ENCODE measurements around the gene XAB2. TPM values are rescaled to one million over a fixed set of nuclear protein-coding genes. Genes with fewer than 3 reads are reported as not detected.

The XAB2 gene
- total and polyA plus RNA-seq, 2 experiments from 2014 or later, result 12.2 to 33.0 TPM

DNA sequence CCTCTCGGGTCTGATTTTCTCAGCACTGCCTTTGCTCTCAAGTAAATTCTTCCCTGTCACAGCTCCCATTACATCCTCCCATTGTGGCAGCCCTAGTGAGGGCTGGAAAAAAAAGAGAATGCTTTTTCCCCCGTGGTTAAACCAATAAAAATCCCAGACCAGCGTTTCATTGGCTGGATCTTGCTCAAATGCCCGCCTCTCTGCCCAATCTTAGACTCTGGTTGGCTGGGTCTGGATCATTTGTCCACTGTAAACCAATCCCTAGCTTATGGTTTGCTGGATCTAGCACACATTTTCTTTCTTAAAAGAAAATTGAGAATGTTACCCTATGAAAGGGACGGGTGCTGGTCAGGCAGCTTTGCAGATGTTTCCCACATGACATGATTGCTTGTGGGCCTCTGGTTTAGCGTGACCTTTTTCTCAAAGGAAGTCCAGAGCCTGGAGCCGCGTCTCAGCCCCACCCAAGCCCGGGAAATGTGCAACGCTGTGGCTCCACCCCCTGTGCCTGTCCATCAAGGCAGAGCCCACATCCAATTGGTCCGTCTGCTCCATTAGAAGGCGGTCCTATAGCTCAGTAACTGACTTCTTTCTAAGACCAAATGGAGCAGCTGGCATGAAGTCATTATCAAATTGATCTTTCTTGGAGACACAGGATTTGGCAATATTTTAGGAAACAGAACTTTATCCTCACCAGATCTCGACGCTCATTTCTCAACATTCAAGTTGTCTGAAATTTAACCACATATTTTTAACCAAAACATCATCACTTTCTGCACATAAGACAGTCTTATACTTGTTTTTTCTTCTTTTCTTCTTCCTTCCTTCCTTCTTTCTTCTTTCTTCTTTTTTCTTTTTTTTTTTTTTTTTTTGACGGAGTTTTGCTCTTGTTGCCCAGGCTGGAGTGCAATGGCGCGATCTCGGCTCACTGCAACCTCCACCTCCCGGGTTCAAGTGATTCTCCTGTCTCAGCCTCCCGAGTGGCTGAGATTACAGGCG is 45.0 kb upstream of the XAB2 start:
- Histone ChIP-seq H4K20me1 (ENCODE audit: insufficient read depth) (no peaks in the 10 kb centered on the region), H3K4me2 (ENCODE audit: unreplicated experiment) (peak overlapping the region; percentile 5), H3K27me3 (replicated peaks; ENCODE audit: insufficient read depth) (peaks cover 18% of the 10 kb centered on the region), H2AFZ (peak overlapping the region; percentile 46), H3K9ac (no peak overlapping the region), H3F3A (ENCODE audit: insufficient read depth) (no peaks in the 10 kb centered on the region), H3K27ac (no peak overlapping the region), H3K9me2 (ENCODE audit: insufficient read depth) (no peaks in the 10 kb centered on the region), H3K4me1 (ENCODE audit: insufficient read depth) (no peaks in the 10 kb centered on the region), H3K79me2 (ENCODE audit: insufficient read depth) (no peaks in the 10 kb centered on the region), H3K36me3 (ENCODE audit: low read depth) (no peaks in the 10 kb centered on the region), H3K9me3 (ENCODE audit: low read depth) (no peaks in the 10 kb centered on the region), H3K4me3 (no peak overlapping the region)
- in situ Hi-C loops (cut with MboI), result loop anchor here (10.0 kb wide), 1 partner anchor 110 kb away; no protein-coding TSS in a partner anchor
- peak; percentile 74 for DNase-seq
- TF ChIP-seq EZH2 (IDR thresholded peaks at IDR 0.05; ENCODE audit: insufficient read depth, poor library complexity, severe bottlenecking) (no peak), EZH2phosphoT487 (IDR thresholded peaks at IDR 0.05; ENCODE audit: insufficient read depth, low read depth) (no peak)
- 38 to 41% methylated on average over 20 to 21 of the region's 21 CpGs for WGBS, 2 experiments (ENCODE audit: low coverage in 1 of 2, low lambda C conversion rate in 2 of 2, missing lambda C conversion rate in 2 of 2)

- WGBS, 2 experiments (ENCODE audit: low coverage in 1 of 2, low lambda C conversion rate in 2 of 2, missing lambda C conversion rate in 2 of 2), result 26 to 36% methylated on average over 9 of the region's 9 CpGs
- in situ Hi-C loops (cut with MboI), result loop anchor here (10.0 kb wide), 1 partner anchor 108 kb away; no protein-coding TSS in a partner anchor
Observed at GRCh38 chr19:7672522-7672921, 43.2 kb upstream of the XAB2 start.

DNA sequence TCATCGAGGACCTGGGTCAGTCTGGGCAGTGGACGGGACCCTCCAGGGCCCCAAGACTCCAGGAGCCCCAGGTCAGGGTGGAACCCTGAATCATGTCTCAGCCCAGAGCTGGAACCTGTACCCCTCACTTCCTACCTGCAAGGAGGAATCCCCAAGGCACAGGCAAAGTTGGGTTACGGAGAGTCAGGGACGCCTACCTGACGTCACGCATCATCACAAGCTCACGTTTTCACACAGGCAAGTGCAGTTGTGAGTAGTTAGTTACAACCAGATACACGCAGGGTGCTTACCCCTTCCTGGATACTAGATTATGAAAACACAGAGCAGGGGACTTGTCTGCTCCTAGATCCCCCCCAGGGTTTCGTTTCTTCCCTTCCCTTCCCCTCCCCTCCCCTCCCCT is 41.4 kb upstream of the XAB2 start:
- WGBS, 2 experiments (ENCODE audit: low coverage in 1 of 2, low lambda C conversion rate in 2 of 2, missing lambda C conversion rate in 2 of 2), result 41 to 42% methylated on average over 8 to 9 of the region's 9 CpGs

More at GRCh38 chr19:7672522-7672921, 43.2 kb upstream of the XAB2 start:
- Histone ChIP-seq H3K4me1 (ENCODE audit: insufficient read depth) (no peaks in the 10 kb centered on the region), H3K9me3 (ENCODE audit: low read depth) (no peaks in the 10 kb centered on the region), H4K20me1 (ENCODE audit: insufficient read depth) (no peaks in the 10 kb centered on the region), H3K27me3 (replicated peaks; ENCODE audit: insufficient read depth) (peaks cover 12% of the 10 kb centered on the region), H3K4me2 (ENCODE audit: unreplicated experiment) (no peak overlapping the region), H2AFZ (no peak overlapping the region), H3K4me3 (no peak overlapping the region), H3K9me2 (ENCODE audit: insufficient read depth) (no peaks in the 10 kb centered on the region), H3K27ac (no peak overlapping the region), H3K9ac (no peak overlapping the region), H3K36me3 (ENCODE audit: low read depth) (no peaks in the 10 kb centered on the region), H3F3A (ENCODE audit: insufficient read depth) (no peaks in the 10 kb centered on the region), H3K79me2 (ENCODE audit: insufficient read depth) (no peaks in the 10 kb centered on the region)
- DNase-seq, result no peak
- no peak for TF ChIP-seq EZH2phosphoT487 (IDR thresholded peaks at IDR 0.05; ENCODE audit: insufficient read depth, low read depth)
- no peak for TF ChIP-seq EZH2 (IDR thresholded peaks at IDR 0.05; ENCODE audit: insufficient read depth, poor library complexity, severe bottlenecking)

GRCh38 chr19:7670150-7670783 is 40.9 kb upstream of the XAB2 start:
- Histone ChIP-seq H3K4me1 (ENCODE audit: insufficient read depth) (no peaks in the 10 kb centered on the region), H3K4me3 (no peak overlapping the region), H2AFZ (no peak overlapping the region), H3K4me2 (ENCODE audit: unreplicated experiment) (no peak overlapping the region), H3K9ac (no peak overlapping the region), H3K27ac (no peak overlapping the region), H3K9me2 (ENCODE audit: insufficient read depth) (no peaks in the 10 kb centered on the region), H3K27me3 (replicated peaks; ENCODE audit: insufficient read depth) (peaks cover 6% of the 10 kb centered on the region), H3K9me3 (ENCODE audit: low read depth) (no peaks in the 10 kb centered on the region), H4K20me1 (ENCODE audit: insufficient read depth) (no peaks in the 10 kb centered on the region), H3K79me2 (ENCODE audit: insufficient read depth) (no peaks in the 10 kb centered on the region), H3F3A (ENCODE audit: insufficient read depth) (no peaks in the 10 kb centered on the region), H3K36me3 (ENCODE audit: low read depth) (no peaks in the 10 kb centered on the region)
- no peak for TF ChIP-seq EZH2 (IDR thresholded peaks at IDR 0.05; ENCODE audit: insufficient read depth, poor library complexity, severe bottlenecking)
- TF ChIP-seq EZH2phosphoT487 (IDR thresholded peaks at IDR 0.05; ENCODE audit: insufficient read depth, low read depth), result no peak
- WGBS, 2 experiments (ENCODE audit: low coverage in 1 of 2, low lambda C conversion rate in 2 of 2, missing lambda C conversion rate in 2 of 2), result 3% methylated on average over 38 to 40 of the region's 43 CpGs
- DNase-seq, result peak; percentile 37
- in situ Hi-C loops (cut with MboI), result loop anchor here (10.0 kb wide), 1 partner anchor 105 kb away; no protein-coding TSS in a partner anchor

More for the DNA sequence above, 41.4 kb upstream of the XAB2 start:
- H3K27ac ChIP-seq, result no peak overlapping the region
- peaks cover 8% of the 10 kb centered on the region for H3K27me3 ChIP-seq (replicated peaks; ENCODE audit: insufficient read depth)
- no peak overlapping the region for H3K9ac ChIP-seq
- no peaks in the 10 kb centered on the region for H4K20me1 ChIP-seq (ENCODE audit: insufficient read depth)
- no peaks in the 10 kb centered on the region for H3K4me1 ChIP-seq (ENCODE audit: insufficient read depth)
- H3K4me2 ChIP-seq (ENCODE audit: unreplicated experiment), result no peak overlapping the region
- no peaks in the 10 kb centered on the region for H3F3A ChIP-seq (ENCODE audit: insufficient read depth)
- no peak overlapping the region for H2AFZ ChIP-seq
- no peaks in the 10 kb centered on the region for H3K9me3 ChIP-seq (ENCODE audit: low read depth)
- in situ Hi-C loops (cut with MboI), result loop anchor here (10.0 kb wide), 1 partner anchor 106 kb away; no protein-coding TSS in a partner anchor
- DNase-seq, result no peak
- H3K36me3 ChIP-seq (ENCODE audit: low read depth), result no peaks in the 10 kb centered on the region
- no peak for TF ChIP-seq EZH2phosphoT487 (IDR thresholded peaks at IDR 0.05; ENCODE audit: insufficient read depth, low read depth)
- no peak for TF ChIP-seq EZH2 (IDR thresholded peaks at IDR 0.05; ENCODE audit: insufficient read depth, poor library complexity, severe bottlenecking)
- H3K4me3 ChIP-seq, result no peak overlapping the region
- no peaks in the 10 kb centered on the region for H3K79me2 ChIP-seq (ENCODE audit: insufficient read depth)
- no peaks in the 10 kb centered on the region for H3K9me2 ChIP-seq (ENCODE audit: insufficient read depth)
